ENCODE measurements around the gene DOCK11.

GRCh38 chrX:118534716-118535493 lies 39.3 kb downstream of the DOCK11 start:
- no peak for TF ChIP-seq CTCF (IDR thresholded peaks at IDR 0.05)
- no peak for TF ChIP-seq POLR2A (IDR thresholded peaks at IDR 0.05)
